Neural cell (in vitro differentiated cells): ENCODE data around the gene PEF1. TPM values are rescaled to one million over a fixed set of nuclear protein-coding genes. Genes with fewer than 3 reads are reported as not detected.

Source experiments
- H2AFZ ChIP-seq: fragments of 200-600, 300-800 bp; sonication (generic), shearing (Covaris generic); 2 replicates; pipeline ENCODE4 v1.6.0; 2014; ENCODE audit warnings: low read depth, mild to moderate bottlenecking, antibody characterized with exemption, low read length, moderate library complexity
- H3F3A ChIP-seq: fragments of 200-600 bp; shearing (Covaris generic); 2 replicates; pipeline ENCODE4 v1.6.1; 2016; ENCODE audit warnings: mild to moderate bottlenecking, moderate library complexity, mixed read lengths, antibody characterized with exemption, low read length; ENCODE audit not compliant: insufficient read depth, poor library complexity, severe bottlenecking
- H3K27ac ChIP-seq: fragments of 200-600, 300-800 bp; sonication (generic), shearing (Covaris generic); 2 replicates; pipeline ENCODE4 v1.5.1; 2014; ENCODE audit warnings: mild to moderate bottlenecking, low read length, moderate library complexity
- H3K27me3 ChIP-seq: fragments of 300-800, 200-600 bp; sonication (generic), shearing (Covaris generic); 2 replicates; pipeline ENCODE4 v1.6.0; 2014; ENCODE audit warnings: mild to moderate bottlenecking, low read depth, low read length, moderate library complexity; ENCODE audit not compliant: insufficient read depth
- H3K36me3 ChIP-seq: fragments of 300-800, 200-600 bp; sonication (generic), shearing (Covaris generic); 2 replicates; pipeline ENCODE4 v1.5.1; 2014; ENCODE audit warnings: mild to moderate bottlenecking, antibody characterized with exemption, low read length, moderate library complexity; ENCODE audit not compliant: insufficient read depth
- H3K4me2 ChIP-seq: fragments of 300-800, 200-600 bp; sonication (generic), shearing (Covaris generic); 2 replicates; pipeline ENCODE4 v1.6.0; 2014; ENCODE audit warnings: mild to moderate bottlenecking, low read length
- H3K4me3 ChIP-seq: fragments of 300-800, 200-600 bp; sonication (generic), shearing (Covaris generic); 2 replicates; pipeline ENCODE4 v1.5.1; 2014; ENCODE audit warnings: mild to moderate bottlenecking, low read length, moderate library complexity
- H3K79me2 ChIP-seq: fragments of 200-600 bp; shearing (Covaris generic); replicated peaks from 2 replicates; pipeline ENCODE4 v1.6.0; 2014; ENCODE audit warnings: mild to moderate bottlenecking, low read length, moderate library complexity; ENCODE audit not compliant: insufficient read depth
- H3K9ac ChIP-seq: fragments of 300-800, 200-600 bp; sonication (generic), shearing (Covaris generic); 2 replicates; pipeline ENCODE4 v1.6.1; 2016; ENCODE audit warnings: mild to moderate bottlenecking, low read length, mixed read lengths
- H3K9me2 ChIP-seq: fragments of 200-600 bp; shearing (Covaris generic); 2 replicates; pipeline ENCODE4 v1.6.1; 2016; ENCODE audit warnings: mild to moderate bottlenecking, low read length, mixed read lengths; ENCODE audit not compliant: insufficient read depth
- H3K9me3 ChIP-seq: fragments of 200-600, 300-800 bp; sonication (generic), shearing (Covaris generic); 2 replicates; pipeline ENCODE4 v1.6.1; 2016; ENCODE audit warnings: mild to moderate bottlenecking, mixed run types, low read length, moderate library complexity, mixed read lengths
- H4K20me1 ChIP-seq: fragments of 200-600 bp; shearing (Covaris generic); 2 replicates; pipeline ENCODE4 v1.6.1; 2016; ENCODE audit warnings: mild to moderate bottlenecking, mixed run types; ENCODE audit not compliant: insufficient read depth
- CTCF ChIP-seq: fragments of 450-650 bp; IDR thresholded peaks from 2 replicates; pipeline ENCODE4 v1.5.1; 2014; ENCODE audit warnings: antibody characterized with exemption, mild to moderate bottlenecking, moderate library complexity; ENCODE audit not compliant: poor library complexity, severe bottlenecking
- EP300 ChIP-seq: fragments of 450-650 bp; conservative IDR thresholded peaks from 2 replicates; pipeline ENCODE4 v1.6.1; 2014; ENCODE audit warnings: antibody characterized with exemption, mild to moderate bottlenecking, moderate library complexity; ENCODE audit not compliant: poor library complexity, severe bottlenecking
- EZH2 ChIP-seq: fragments of 200-600, 300-800 bp; shearing (Covaris generic), sonication (generic); IDR thresholded peaks from 2 replicates; pipeline ENCODE4 v1.6.1; 2014; ENCODE audit warnings: antibody characterized with exemption, low read length, borderline replicate concordance, mild to moderate bottlenecking; ENCODE audit not compliant: insufficient read depth, poor library complexity, severe bottlenecking
- MXI1 ChIP-seq: fragments of 450-650 bp; conservative IDR thresholded peaks from 2 replicates; pipeline ENCODE4 v1.6.1; 2014; ENCODE audit warnings: antibody characterized with exemption, mild to moderate bottlenecking; ENCODE audit not compliant: poor library complexity, severe bottlenecking
- POLR2AphosphoS5 ChIP-seq: IDR thresholded peaks from 2 replicates; pipeline ENCODE4 v1.6.1; 2012
- RAD21 ChIP-seq: fragments of 450-650 bp; conservative IDR thresholded peaks from 2 replicates; pipeline ENCODE4 v1.6.1; 2014; ENCODE audit warnings: antibody characterized with exemption, mild to moderate bottlenecking, moderate library complexity
- REST ChIP-seq: IDR thresholded peaks from 2 replicates; pipeline ENCODE4 v1.6.1; 2012; ENCODE audit warnings: borderline replicate concordance
- SMC3 ChIP-seq: fragments of 450-650 bp; conservative IDR thresholded peaks from 2 replicates; pipeline ENCODE4 v1.6.1; 2014; ENCODE audit warnings: antibody characterized with exemption, mild to moderate bottlenecking, moderate library complexity; ENCODE audit not compliant: poor library complexity
- TAF1 ChIP-seq: IDR thresholded peaks from 2 replicates; pipeline ENCODE4 v1.6.1; 2012; ENCODE audit warnings: low read depth
- polyA plus RNA-seq: library from polyadenylated mRNA; depleted of rRNA; stranded (reverse); fragments of >200 nt; gene quantifications from 2 replicates; pipeline ENCODE4 v1.2.3, GENCODE V29; 2014

Gene PEF1
- polyA plus RNA-seq, 1 donor from 2014 or later = 48.2 TPM

GRCh38 chr1:31585736-31586365 is 58.8 kb downstream of the PEF1 start:
- no peaks in the 10 kb centered on the region for H3K36me3 ChIP-seq
- H2AFZ ChIP-seq = no peak overlapping the region
- no peaks in the 10 kb centered on the region for H3K9me2 ChIP-seq
- H3K4me2 ChIP-seq = no peak overlapping the region
- no peaks in the 10 kb centered on the region for H3K79me2 ChIP-seq
- no peak overlapping the region for H3K27ac ChIP-seq
- H3K9me3 ChIP-seq = no peaks in the 10 kb centered on the region
- no peak overlapping the region for H3K4me3 ChIP-seq
- no peaks in the 10 kb centered on the region for H4K20me1 ChIP-seq
- H3K27me3 ChIP-seq = no peaks in the 10 kb centered on the region
- no peaks in the 10 kb centered on the region for H3F3A ChIP-seq
- TF ChIP-seq REST (no peak), POLR2AphosphoS5 (no peak), EZH2 (no peak), MXI1 (no peak), CTCF (no peak), TAF1 (no peak), SMC3 (no peak)
- H3K9ac ChIP-seq = no peak overlapping the region

- Histone ChIP-seq H3K9me3 (no peaks in the 10 kb centered on the region), H4K20me1 (no peaks in the 10 kb centered on the region), H3K36me3 (no peaks in the 10 kb centered on the region), H3F3A (no peaks in the 10 kb centered on the region), H3K4me3 (no peak overlapping the region), H3K79me2 (no peaks in the 10 kb centered on the region), H3K9ac (no peak overlapping the region), H2AFZ (no peak overlapping the region), H3K9me2 (no peaks in the 10 kb centered on the region), H3K27me3 (no peaks in the 10 kb centered on the region), H3K4me2 (no peak overlapping the region), H3K27ac (no peak overlapping the region)
- TF ChIP-seq POLR2AphosphoS5 (no peak), RAD21 (no peak), EP300 (no peak)
These were observed 59.6 kb downstream of the PEF1 start for GRCh38 chr1:31584869-31585735.
